GM20000 (cell line): ENCODE data around the gene MAD1L1.
"Not testable (repeated sequence)": the region's sequence is repeated elsewhere in the genome, so short reads cannot be mapped to it uniquely, and the experiment has no call there.

Experiments used
- DNase-seq: peaks from one replicate; pipeline ENCODE4 v3.0.0; 2012; ENCODE audit warnings: low spot score
- CTCF ChIP-seq: IDR thresholded peaks from 2 replicates; pipeline ENCODE4 v1.5.1; 2012; ENCODE audit warnings: mild to moderate bottlenecking, control low read depth; ENCODE audit errors: extremely low read depth, missing control alignments

MAD1L1 gene

GRCh38 chr7:1823376-1824150 lies 409.2 kb downstream of the MAD1L1 start:
- no peak for DNase-seq
- TF ChIP-seq CTCF = no peak

GRCh38 chr7:1819259-1819841 lies 413.4 kb downstream of the MAD1L1 start:
- no peak for TF ChIP-seq CTCF
- DNase-seq = no peak

- DNase-seq = no peak
Measured at GRCh38 chr7:1818575-1819258, 414.0 kb downstream of the MAD1L1 start.

GRCh38 chr7:1817061-1817712 lies 415.6 kb downstream of the MAD1L1 start:
- no peak for TF ChIP-seq CTCF
- no peak for DNase-seq

More at GRCh38 chr7:1818575-1819258, 414.0 kb downstream of the MAD1L1 start:
- TF ChIP-seq CTCF = no peak

- not testable (repeated sequence) for DNase-seq
Measured at GRCh38 chr7:1816451-1816850, 416.3 kb downstream of the MAD1L1 start.

- not testable (repeated sequence) for DNase-seq
Measured at GRCh38 chr7:1815551-1816281, 417.0 kb downstream of the MAD1L1 start.

- no peak for DNase-seq
Measured at GRCh38 chr7:1815051-1815481, 417.7 kb downstream of the MAD1L1 start.

More at GRCh38 chr7:1815051-1815481, 417.7 kb downstream of the MAD1L1 start:
- no peak for TF ChIP-seq CTCF
